Bronchial epithelial cell (primary cell): Measurements from ENCODE around the gene SF3B2. TPM values are rescaled to one million over a fixed set of nuclear protein-coding genes. Genes with fewer than 3 reads are reported as not detected.
"Not testable (repeated sequence)": the region's sequence is repeated elsewhere in the genome, so short reads cannot be mapped to it uniquely, and the experiment has no call there.

ENCODE experiments used
- DNase-seq: peaks from one replicate; pipeline ENCODE4 v3.0.0-alpha.2; 2010; ENCODE audit warnings: low read depth
- FAIRE-seq: peaks from 2 replicates; lab custom pipeline; 2011; peaks lifted over from hg19 to GRCh38; lab: Jason Lieb, UNC
- H3K27me3 ChIP-seq: 2 replicates; pipeline ENCODE4 v1.5.1; 2011; ENCODE audit warnings: low read length; ENCODE audit not compliant: control insufficient read depth, insufficient read depth
- H3K36me3 ChIP-seq: 2 replicates; pipeline ENCODE4 v1.5.1; 2011; ENCODE audit warnings: low read length; ENCODE audit not compliant: control insufficient read depth, insufficient read depth
- H3K4me3 ChIP-seq: 2 replicates; pipeline ENCODE4 v1.5.1; 2011; ENCODE audit warnings: mild to moderate bottlenecking, low read depth, low read length, control low read depth
- CTCF ChIP-seq: IDR thresholded peaks from 2 replicates; pipeline ENCODE4 v1.5.1; 2011; ENCODE audit warnings: mild to moderate bottlenecking, moderate library complexity, low read length, control low read depth, inconsistent platforms; ENCODE audit not compliant: insufficient read depth, severe bottlenecking
- total RNA-seq: library from RNA; depleted of rRNA; stranded (reverse); fragments of >200 nt; gene quantifications from 2 replicates; pipeline ENCODE4 v1.2.1, GENCODE V29; 2014

The SF3B2 gene
- total RNA-seq, 1 donor from 2014 or later = 88.2 TPM

GRCh38 chr11:66073669-66074068 is 21.5 kb downstream of the SF3B2 start:
- DNase-seq (no peak), FAIRE-seq (no peak)
- Histone ChIP-seq H3K36me3 (no peaks in the 10 kb centered on the region), H3K27me3 (no peaks in the 10 kb centered on the region), H3K4me3 (no peak overlapping the region)
- no peak for TF ChIP-seq CTCF

- DNase-seq (no peak), FAIRE-seq (no peak)
- H3K4me3 ChIP-seq = no peak overlapping the region
- H3K36me3 ChIP-seq = no peaks in the 10 kb centered on the region
- TF ChIP-seq CTCF = no peak
- no peaks in the 10 kb centered on the region for H3K27me3 ChIP-seq
These were observed 23.1 kb downstream of the SF3B2 start for GRCh38 chr11:66075273-66075672.

- H3K27me3 ChIP-seq = no peaks in the 10 kb centered on the region
- H3K4me3 ChIP-seq = no peak overlapping the region
- no peak for TF ChIP-seq CTCF
- no peaks in the 10 kb centered on the region for H3K36me3 ChIP-seq
- no peak for FAIRE-seq
- no peak for DNase-seq
These were observed 24.4 kb downstream of the SF3B2 start for GRCh38 chr11:66076561-66076960.

- DNase-seq = no peak
- Histone ChIP-seq H3K27me3 (no peaks in the 10 kb centered on the region), H3K36me3 (no peaks in the 10 kb centered on the region), H3K4me3 (no peak overlapping the region)
- FAIRE-seq = no peak
- no peak for TF ChIP-seq CTCF
These were observed 25.8 kb downstream of the SF3B2 start for GRCh38 chr11:66077927-66078326.

- not testable (repeated sequence) for H3K36me3 ChIP-seq, H3K4me3 ChIP-seq, H3K27me3 ChIP-seq, DNase-seq, FAIRE-seq
These were observed 26.8 kb downstream of the SF3B2 start for GRCh38 chr11:66078949-66079348.

GRCh38 chr11:66080055-66080817 is 28.1 kb downstream of the SF3B2 start:
- no peak overlapping the region for H3K4me3 ChIP-seq
- DNase-seq (peak; percentile 82), FAIRE-seq (no peak)
- H3K27me3 ChIP-seq = no peaks in the 10 kb centered on the region
- no peak for TF ChIP-seq CTCF
- H3K36me3 ChIP-seq = no peaks in the 10 kb centered on the region
